Parathyroid adenoma (tissue), 2 donors: ENCODE data around the gene COL26A1.
"Not testable (repeated sequence)": the region's sequence is repeated elsewhere in the genome, so short reads cannot be mapped to it uniquely, and the experiment has no call there.

Experiments used
- H2AFZ ChIP-seq: fragments of 300-600 bp; sonication (generic); one replicate; pipeline ENCODE4 v1.7.0; 2017; ENCODE audit warnings: antibody characterized with exemption, mild to moderate bottlenecking
- H3K27ac ChIP-seq: fragments of 300-600 bp; sonication (generic); one replicate; pipeline ENCODE4 v1.7.0; 2017
- H3K27me3 ChIP-seq: fragments of 300-600 bp; sonication (generic); one replicate; pipeline ENCODE4 v1.7.0; 2017; ENCODE audit warnings: low read length; ENCODE audit not compliant: control insufficient read depth, insufficient read depth
- H3K36me3 ChIP-seq: fragments of 300-600 bp; sonication (generic); one replicate; pipeline ENCODE4 v1.7.0; 2017; ENCODE audit warnings: low read length; ENCODE audit not compliant: control insufficient read depth, insufficient read depth
- H3K4me1 ChIP-seq: fragments of 300-600 bp; sonication (generic); one replicate; pipeline ENCODE4 v1.7.0; 2017; ENCODE audit warnings: control low read depth
- H3K4me2 ChIP-seq: fragments of 300-600 bp; sonication (generic); one replicate; pipeline ENCODE4 v1.7.0; 2017; ENCODE audit warnings: low read length
- H3K4me3 ChIP-seq: fragments of 300-600 bp; sonication (generic); one replicate; pipeline ENCODE4 v1.7.0; 2017; ENCODE audit warnings: low read depth, low read length
- H3K79me2 ChIP-seq: fragments of 300-600 bp; sonication (generic); one replicate; pipeline ENCODE4 v1.7.0; 2017; ENCODE audit warnings: control low read depth
- H3K9ac ChIP-seq: fragments of 300-600 bp; sonication (generic); one replicate; pipeline ENCODE4 v1.7.0; 2017; ENCODE audit warnings: mild to moderate bottlenecking
- H3K9me3 ChIP-seq: fragments of 300-600 bp; sonication (generic); one replicate; pipeline ENCODE4 v1.7.0; 2017; ENCODE audit warnings: low read length; ENCODE audit not compliant: control insufficient read depth
- TF ChIP-seq, protein P1 (sequence below): fragments of 300-600 bp; sonication (generic); IDR thresholded peaks from one replicate; pipeline ENCODE4 v1.7.0; 2017; ENCODE audit warnings: antibody characterized with exemption, mild to moderate bottlenecking
- donor health status: primary hyperparathyroidism.

The COL26A1 gene

GRCh38 chr7:101342892-101343291 lies 19.8 kb upstream of the COL26A1 start:
- Histone ChIP-seq H2AFZ (no peak overlapping the region), H3K79me2 (no peaks in the 10 kb centered on the region), H3K4me2 (no peak overlapping the region), H3K4me1 (no peaks in the 10 kb centered on the region), H3K36me3 (no peaks in the 10 kb centered on the region), H3K27ac (no peak overlapping the region), H3K27me3 (no peaks in the 10 kb centered on the region), H3K4me3 (no peak overlapping the region), H3K9me3 (no peaks in the 10 kb centered on the region), H3K9ac (no peak overlapping the region)
- TF ChIP-seq, protein P1, sequence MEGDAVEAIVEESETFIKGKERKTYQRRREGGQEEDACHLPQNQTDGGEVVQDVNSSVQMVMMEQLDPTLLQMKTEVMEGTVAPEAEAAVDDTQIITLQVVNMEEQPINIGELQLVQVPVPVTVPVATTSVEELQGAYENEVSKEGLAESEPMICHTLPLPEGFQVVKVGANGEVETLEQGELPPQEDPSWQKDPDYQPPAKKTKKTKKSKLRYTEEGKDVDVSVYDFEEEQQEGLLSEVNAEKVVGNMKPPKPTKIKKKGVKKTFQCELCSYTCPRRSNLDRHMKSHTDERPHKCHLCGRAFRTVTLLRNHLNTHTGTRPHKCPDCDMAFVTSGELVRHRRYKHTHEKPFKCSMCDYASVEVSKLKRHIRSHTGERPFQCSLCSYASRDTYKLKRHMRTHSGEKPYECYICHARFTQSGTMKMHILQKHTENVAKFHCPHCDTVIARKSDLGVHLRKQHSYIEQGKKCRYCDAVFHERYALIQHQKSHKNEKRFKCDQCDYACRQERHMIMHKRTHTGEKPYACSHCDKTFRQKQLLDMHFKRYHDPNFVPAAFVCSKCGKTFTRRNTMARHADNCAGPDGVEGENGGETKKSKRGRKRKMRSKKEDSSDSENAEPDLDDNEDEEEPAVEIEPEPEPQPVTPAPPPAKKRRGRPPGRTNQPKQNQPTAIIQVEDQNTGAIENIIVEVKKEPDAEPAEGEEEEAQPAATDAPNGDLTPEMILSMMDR = no peak

DNA sequence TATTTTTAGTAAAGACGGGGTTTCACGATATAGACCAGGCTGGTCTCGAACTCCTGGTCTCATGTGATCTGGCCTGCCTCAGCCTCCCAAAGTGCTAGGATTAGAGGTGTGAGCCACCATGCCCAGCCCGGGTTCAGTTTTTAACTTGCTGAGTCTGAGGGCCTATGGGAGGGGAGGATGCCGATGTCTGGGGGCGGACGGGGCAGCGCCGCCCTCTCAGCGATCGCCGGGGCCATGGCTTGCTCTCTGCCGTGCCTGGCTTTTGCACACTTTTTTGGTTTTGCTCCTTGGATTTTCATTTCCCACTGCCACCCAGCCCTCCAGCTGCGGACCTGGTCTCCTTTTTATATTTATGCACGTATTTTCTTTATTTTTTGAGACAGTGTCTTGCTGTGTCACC lies 15.2 kb upstream of the COL26A1 start:
- TF ChIP-seq, protein P1 = no peak
- Histone ChIP-seq H2AFZ (no peak overlapping the region), H3K27me3 (no peaks in the 10 kb centered on the region), H3K27ac (no peak overlapping the region), H3K4me1 (peaks cover 4% of the 10 kb centered on the region), H3K4me2 (no peak overlapping the region), H3K9me3 (no peaks in the 10 kb centered on the region), H3K9ac (no peak overlapping the region), H3K36me3 (no peaks in the 10 kb centered on the region), H3K79me2 (no peaks in the 10 kb centered on the region), H3K4me3 (no peak overlapping the region)

DNA sequence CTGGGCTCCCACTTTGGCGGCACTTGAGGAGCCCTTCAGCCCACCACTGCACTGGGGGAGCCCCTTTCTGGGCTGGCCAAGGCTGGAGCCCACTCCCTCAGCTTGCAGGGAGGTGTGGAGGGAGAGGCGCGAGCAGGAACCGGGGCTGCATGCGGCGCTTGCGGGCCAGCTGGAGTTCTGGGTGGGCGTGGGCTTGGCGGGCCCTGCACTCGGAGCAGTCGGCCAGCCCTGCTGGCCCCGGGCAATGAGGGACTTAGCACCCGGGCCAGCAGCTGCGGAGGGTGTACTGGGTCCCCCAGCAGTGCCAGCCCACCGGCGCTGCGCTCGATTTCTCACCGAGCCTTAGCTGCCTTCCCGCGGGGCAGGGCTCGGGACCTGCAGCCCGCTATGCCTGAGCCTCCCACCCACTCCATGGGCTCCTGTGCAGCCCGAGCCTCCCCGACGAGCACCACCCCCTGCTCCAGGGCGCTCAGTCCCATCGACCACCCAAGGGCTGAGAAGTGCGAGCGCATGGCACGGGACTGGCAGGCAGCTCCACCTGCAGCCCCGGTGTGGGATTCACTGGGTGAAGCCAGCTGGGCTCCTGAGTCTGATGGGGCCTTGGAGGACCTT lies 14.1 kb upstream of the COL26A1 start:
- not testable (repeated sequence) for H3K9ac ChIP-seq, H3K27me3 ChIP-seq, H3K27ac ChIP-seq, H3K4me3 ChIP-seq, H3K36me3 ChIP-seq, H2AFZ ChIP-seq, H3K9me3 ChIP-seq, H3K4me1 ChIP-seq, H3K4me2 ChIP-seq, H3K79me2 ChIP-seq

- H3K79me2 ChIP-seq, H3K9ac ChIP-seq: not testable (repeated sequence)
These were observed 13.4 kb upstream of the COL26A1 start for GRCh38 chr7:101349300-101349699.

DNA sequence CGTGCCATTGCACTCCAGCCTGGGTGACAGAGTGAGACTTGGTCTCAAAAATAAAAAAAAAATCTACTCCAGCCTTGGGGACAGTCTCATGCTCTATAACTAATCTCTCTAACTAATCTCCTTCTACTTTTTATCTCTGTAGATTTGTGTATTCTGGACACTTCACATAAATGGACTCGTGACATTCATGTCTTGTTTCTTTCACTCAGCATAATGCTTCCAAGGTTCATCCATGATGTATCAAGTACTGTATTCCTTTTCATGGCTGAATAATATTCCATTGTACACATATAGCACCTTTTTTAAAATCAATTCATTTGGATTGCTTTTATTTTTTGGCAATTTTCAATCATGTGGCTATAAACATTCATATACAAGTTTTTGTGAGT lies 9.8 kb upstream of the COL26A1 start:
- no peak overlapping the region for H2AFZ ChIP-seq
- peak overlapping the region; percentile 61 for H3K27ac ChIP-seq
- TF ChIP-seq, protein P1 = no peak
- H3K4me1 ChIP-seq = peaks cover 4% of the 10 kb centered on the region
- no peaks in the 10 kb centered on the region for H3K36me3 ChIP-seq
- H3K9ac ChIP-seq = no peak overlapping the region
- no peaks in the 10 kb centered on the region for H3K79me2 ChIP-seq
- no peaks in the 10 kb centered on the region for H3K27me3 ChIP-seq
- peak overlapping the region; percentile 39 for H3K4me3 ChIP-seq
- H3K4me2 ChIP-seq = peak overlapping the region; percentile 53
- H3K9me3 ChIP-seq = no peaks in the 10 kb centered on the region

More at GRCh38 chr7:101349300-101349699, 13.4 kb upstream of the COL26A1 start:
- H3K4me3 ChIP-seq, H3K9me3 ChIP-seq, H3K4me1 ChIP-seq, H3K4me2 ChIP-seq, H3K27ac ChIP-seq, H3K36me3 ChIP-seq, H3K27me3 ChIP-seq, H2AFZ ChIP-seq: not testable (repeated sequence)

DNA sequence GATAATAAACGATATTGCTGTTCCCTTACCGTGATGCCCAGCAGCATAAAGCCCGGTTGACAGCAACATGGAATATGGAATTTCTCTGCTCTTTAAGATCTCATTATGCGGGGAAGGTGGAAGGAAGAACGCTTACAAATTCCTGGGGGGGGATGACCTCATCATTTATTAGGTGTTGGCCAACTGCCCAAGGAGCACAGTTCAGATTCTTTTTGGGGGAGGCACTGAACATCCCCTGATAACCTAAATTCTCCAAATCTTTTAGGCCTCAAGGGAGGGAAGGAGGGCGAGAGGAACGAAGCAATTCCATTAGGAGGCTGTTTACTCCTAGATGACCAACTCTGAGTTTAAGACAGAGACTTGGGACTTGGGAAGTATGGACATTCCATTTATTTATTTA lies 5.2 kb upstream of the COL26A1 start:
- Histone ChIP-seq H3K27ac (no peak overlapping the region), H3K9ac (no peak overlapping the region), H3K4me2 (no peak overlapping the region), H3K36me3 (no peaks in the 10 kb centered on the region), H3K4me1 (peaks cover 2% of the 10 kb centered on the region), H3K79me2 (no peaks in the 10 kb centered on the region), H2AFZ (no peak overlapping the region), H3K4me3 (no peak overlapping the region), H3K27me3 (no peaks in the 10 kb centered on the region), H3K9me3 (no peaks in the 10 kb centered on the region)
- TF ChIP-seq, protein P1 = no peak
